ENCODE data around the gene PGLYRP4.
"Not testable (repeated sequence)": the region's sequence is repeated elsewhere in the genome, so short reads cannot be mapped to it uniquely, and the experiment has no call there.

PGLYRP4 gene

GRCh38 chr1:153357076-153357852 lies 8.6 kb upstream of the PGLYRP4 start:
- in situ Hi-C loops (cut with MboI; ENCODE audit: low sequenced_read_pairs): no loop called here

GRCh38 chr1:153356392-153357075 lies 7.9 kb upstream of the PGLYRP4 start:
- in situ Hi-C loops (cut with MboI; ENCODE audit: low sequenced_read_pairs): no loop called here

- in situ Hi-C loops (cut with MboI; ENCODE audit: low sequenced_read_pairs): no loop called here
Observed at GRCh38 chr1:153355445-153356071, 6.9 kb upstream of the PGLYRP4 start.

- in situ Hi-C loops (cut with MboI; ENCODE audit: low sequenced_read_pairs): no loop called here
Observed at GRCh38 chr1:153354515-153355193, 6.0 kb upstream of the PGLYRP4 start.

- in situ Hi-C loops (cut with MboI; ENCODE audit: low sequenced_read_pairs): no loop called here
Observed at GRCh38 chr1:153353226-153353947, 4.7 kb upstream of the PGLYRP4 start.

GRCh38 chr1:153352523-153352922 lies 3.9 kb upstream of the PGLYRP4 start:
- in situ Hi-C loops (cut with MboI; ENCODE audit: low sequenced_read_pairs): no loop called here

- in situ Hi-C loops (cut with MboI; ENCODE audit: low sequenced_read_pairs): no loop called here
Observed at GRCh38 chr1:153350321-153350957, 1.8 kb upstream of the PGLYRP4 start.

- in situ Hi-C loops (cut with MboI; ENCODE audit: low sequenced_read_pairs): no loop called here
Observed at GRCh38 chr1:153349363-153350320, 1.0 kb upstream of the PGLYRP4 start.

GRCh38 chr1:153347856-153348255 lies 785 bp downstream of the PGLYRP4 start:
- in situ Hi-C loops (cut with MboI; ENCODE audit: low sequenced_read_pairs): no loop called here

GRCh38 chr1:153347049-153347448 lies 1.6 kb downstream of the PGLYRP4 start:
- in situ Hi-C loops (cut with MboI; ENCODE audit: low sequenced_read_pairs): not testable (repeated sequence)

- in situ Hi-C loops (cut with MboI; ENCODE audit: low sequenced_read_pairs): no loop called here
Observed at GRCh38 chr1:153346077-153346723, 2.4 kb downstream of the PGLYRP4 start.

GRCh38 chr1:153345187-153346076 lies 3.2 kb downstream of the PGLYRP4 start:
- in situ Hi-C loops (cut with MboI; ENCODE audit: low sequenced_read_pairs): no loop called here

GRCh38 chr1:153344718-153345025 lies 4.0 kb downstream of the PGLYRP4 start:
- in situ Hi-C loops (cut with MboI; ENCODE audit: low sequenced_read_pairs): no loop called here

- in situ Hi-C loops (cut with MboI; ENCODE audit: low sequenced_read_pairs): no loop called here
Observed at GRCh38 chr1:153343811-153344717, 4.6 kb downstream of the PGLYRP4 start.

GRCh38 chr1:153343040-153343681 lies 5.5 kb downstream of the PGLYRP4 start:
- in situ Hi-C loops (cut with MboI; ENCODE audit: low sequenced_read_pairs): no loop called here

GRCh38 chr1:153342178-153342577 lies 6.5 kb downstream of the PGLYRP4 start:
- in situ Hi-C loops (cut with MboI; ENCODE audit: low sequenced_read_pairs): no loop called here
